GM12872 (cell line): Measurements from ENCODE around the gene STPG3.

ENCODE experiments used
- CTCF ChIP-seq: IDR thresholded peaks from 3 replicates; pipeline ENCODE4 v1.5.1; 2011; ENCODE audit warnings: low read depth, mild to moderate bottlenecking, low read length, moderate library complexity; ENCODE audit not compliant: insufficient read depth

Gene STPG3

GRCh38 chr9:137252555-137253506 is 1.7 kb downstream of the STPG3 start:
- TF ChIP-seq CTCF = no peak

GRCh38 chr9:137253717-137254623 is 2.9 kb downstream of the STPG3 start:
- no peak for TF ChIP-seq CTCF

GRCh38 chr9:137254624-137255447 is 3.8 kb downstream of the STPG3 start, which contains the start of gene NELFB:
NELFB (plus strand) TSS chr9:137255327.
- no peak for TF ChIP-seq CTCF

- no peak for TF ChIP-seq CTCF
Measured at GRCh38 chr9:137255448-137256114, 4.5 kb downstream of the STPG3 start.

- TF ChIP-seq CTCF = no peak
Measured at GRCh38 chr9:137256362-137256761, 5.3 kb downstream of the STPG3 start.

GRCh38 chr9:137256856-137257255 is 5.8 kb downstream of the STPG3 start:
- no peak for TF ChIP-seq CTCF
